Fibroblast of lung (primary cell): Measurements from ENCODE around the gene CROT.
A peak's percentile ranks its signal among the peaks of the same experiment; 100 is the strongest.

Experiments
- CTCF ChIP-seq, 2 donors: IDR thresholded peaks in 1 of 2; conservative IDR thresholded peaks in 1 of 2; 1 replicate in 1 of 2; 2 replicates in 1 of 2; pipeline ENCODE4 v1.5.1; 2011 to 2012; ENCODE audit warnings: low read length in 2 of 2, control low read depth in 1 of 2, inconsistent platforms in 1 of 2, low read depth in 1 of 2, mild to moderate bottlenecking in 1 of 2
- EZH2 ChIP-seq: IDR thresholded peaks from 2 replicates; pipeline ENCODE4 v1.5.1; 2012; ENCODE audit warnings: low read length, control low read depth, mild to moderate bottlenecking; ENCODE audit errors: missing control alignments

GRCh38 chr7:87416682-87417587 lies 71.5 kb downstream of the CROT start:
- TF ChIP-seq CTCF (conservative IDR thresholded peaks at IDR 0.05 in 1 of 2, IDR thresholded peaks at IDR 0.05 in 1 of 2; ENCODE audit: low read depth in 1 of 2, low read length in 2 of 2) (peak; percentile 58 to 63), EZH2 (no peak)
